HepG2 (cell line): ENCODE data around the gene ZBTB45. TPM values are rescaled to one million over a fixed set of nuclear protein-coding genes. Genes with fewer than 3 reads are reported as not detected.
A peak's percentile ranks its signal among the peaks of the same experiment; 100 is the strongest.

Experiments
- BHLHE40 ChIP-seq: IDR thresholded peaks from 2 replicates; pipeline ENCODE4 v1.6.1; 2011; ENCODE audit warnings: low read length, improper control_type of control experiment
- DR1 ChIP-seq: sonication (generic); formaldehyde crosslinking; IDR thresholded peaks from 2 replicates; pipeline ENCODE4 v1.8.0; 2021; ENCODE audit warnings: mild to moderate bottlenecking, missing genetic modification reagents, inconsistent platforms
- ELK4 ChIP-seq: sonication (generic); formaldehyde crosslinking; IDR thresholded peaks from 2 replicates; pipeline ENCODE4 v1.9.0; 2021; ENCODE audit warnings: missing genetic modification reagents, borderline replicate concordance
- ETV6 ChIP-seq: sonication (generic); formaldehyde crosslinking; conservative IDR thresholded peaks from 2 replicates; pipeline ENCODE4 v1.4.0; 2020; ENCODE audit warnings: missing genetic modification reagents
- EZH2 ChIP-seq: conservative IDR thresholded peaks from 2 replicates; pipeline ENCODE4 v1.6.1; 2012; ENCODE audit warnings: mild to moderate bottlenecking, low read depth, low read length, moderate library complexity
- FOXO4 ChIP-seq: sonication (generic); formaldehyde crosslinking; conservative IDR thresholded peaks from 2 replicates; pipeline ENCODE4 v1.8.1; 2023; ENCODE audit warnings: missing genetic modification reagents
- NONO ChIP-seq, 2 experiments: fragments of 450-650 bp in 1 of 2; sonication (generic) in 1 of 2; formaldehyde crosslinking in 1 of 2; IDR thresholded peaks in 1 of 2; conservative IDR thresholded peaks in 1 of 2; 2 replicates each; pipeline versions ENCODE4 v1.6.1 to v1.8.0; 2017 to 2022; ENCODE audit warnings: mild to moderate bottlenecking in 1 of 2, missing genetic modification reagents in 1 of 2, moderate library complexity in 1 of 2
- RARA ChIP-seq: IDR thresholded peaks from 2 replicates; pipeline ENCODE4 v1.6.1; 2016; ENCODE audit warnings: missing genetic modification reagents, missing compliant biosample characterization
- SAP130 ChIP-seq: IDR thresholded peaks from 2 replicates; pipeline ENCODE4 v1.6.1; 2016; ENCODE audit warnings: low read depth
- TBL1XR1 ChIP-seq: fragments of 150-350 bp; IDR thresholded peaks from 2 replicates; pipeline ENCODE4 v1.6.1; 2014; ENCODE audit warnings: borderline replicate concordance, low read length; ENCODE audit not compliant: partially characterized antibody
- ZBTB8A ChIP-seq: sonication (generic); formaldehyde crosslinking; IDR thresholded peaks from 2 replicates; pipeline ENCODE4 v1.4.0; 2020; ENCODE audit warnings: mild to moderate bottlenecking, low read depth, missing genetic modification reagents, borderline replicate concordance
- ZKSCAN8 ChIP-seq: IDR thresholded peaks from 2 replicates; pipeline ENCODE4 v1.6.1; 2016; ENCODE audit warnings: borderline replicate concordance, missing genetic modification reagents, missing compliant biosample characterization
- ZNF468 ChIP-seq: sonication (generic); formaldehyde crosslinking; IDR thresholded peaks from 2 replicates; pipeline ENCODE4 v1.8.0; 2022; ENCODE audit warnings: mild to moderate bottlenecking, moderate library complexity, missing genetic modification reagents
- ZNF577 ChIP-seq: sonication (generic); formaldehyde crosslinking; IDR thresholded peaks from 2 replicates; pipeline ENCODE4 v1.4.0; 2020; ENCODE audit warnings: mild to moderate bottlenecking, low read depth, missing genetic modification reagents, borderline replicate concordance
- ZNF652 ChIP-seq: IDR thresholded peaks from 2 replicates; pipeline ENCODE4 v1.6.1; 2016; ENCODE audit warnings: low read depth, borderline replicate concordance
- ZNF713 ChIP-seq: sonication (generic); formaldehyde crosslinking; IDR thresholded peaks from 2 replicates; pipeline ENCODE4 v1.4.0; 2020; ENCODE audit warnings: mild to moderate bottlenecking, missing genetic modification reagents
- polyA plus RNA-seq, 8 experiments: library from polyadenylated mRNA; depleted of rRNA in 3 of 8; stranded (reverse) in 7 of 8; unstranded in 1 of 8; fragments of >200 nt; fragmentation: Illumina TruSeq in 4 of 8; extraction: Trizol in 4 of 8; gene quantifications; 2 replicates each; pipeline versions ENCODE4 v1.2.1 to v1.2.3, GENCODE V29; 2011 to 2016; ENCODE audit warnings: low read depth in 4 of 8, missing spikeins in 1 of 8, mixed read lengths in 1 of 8; ENCODE audit not compliant: insufficient read depth in 1 of 8
- total RNA-seq, 5 experiments: library from RNA; depleted of rRNA; stranded (reverse); fragments of >200 nt; fragmentation: Illumina TruSeq; extraction: Trizol; gene quantifications; 2 replicates each; pipeline ENCODE4 v1.2.3, GENCODE V29; 2016; ENCODE audit warnings: low read depth in 1 of 5
- TF ChIP-seq, protein P1 (sequence below): sonication (generic); formaldehyde crosslinking; IDR thresholded peaks from 2 replicates; pipeline ENCODE4 v1.4.0; 2020; ENCODE audit warnings: missing genetic modification reagents, borderline replicate concordance
- TF ChIP-seq, protein P2 (sequence below): sonication (generic); formaldehyde crosslinking; IDR thresholded peaks from 2 replicates; pipeline ENCODE4 v1.5.1; 2020; ENCODE audit warnings: mild to moderate bottlenecking, moderate library complexity, missing genetic modification reagents
- TF ChIP-seq, protein P3 (sequence below): sonication (generic); formaldehyde crosslinking; IDR thresholded peaks from 2 replicates; pipeline ENCODE4 v1.5.0; 2020; ENCODE audit warnings: missing genetic modification reagents

Gene ZBTB45
- total and polyA plus RNA-seq, 2 of the 13 experiments (the other 11 are each of a cell fraction or from before 2014, with no cell fraction given), result 3.0 to 3.7 TPM

GRCh38 chr19:58511353-58512208 lies 8.0 kb downstream of the ZBTB45 start, which contains the start of gene SLC27A5 (continued):
- TF ChIP-seq, protein P1, sequence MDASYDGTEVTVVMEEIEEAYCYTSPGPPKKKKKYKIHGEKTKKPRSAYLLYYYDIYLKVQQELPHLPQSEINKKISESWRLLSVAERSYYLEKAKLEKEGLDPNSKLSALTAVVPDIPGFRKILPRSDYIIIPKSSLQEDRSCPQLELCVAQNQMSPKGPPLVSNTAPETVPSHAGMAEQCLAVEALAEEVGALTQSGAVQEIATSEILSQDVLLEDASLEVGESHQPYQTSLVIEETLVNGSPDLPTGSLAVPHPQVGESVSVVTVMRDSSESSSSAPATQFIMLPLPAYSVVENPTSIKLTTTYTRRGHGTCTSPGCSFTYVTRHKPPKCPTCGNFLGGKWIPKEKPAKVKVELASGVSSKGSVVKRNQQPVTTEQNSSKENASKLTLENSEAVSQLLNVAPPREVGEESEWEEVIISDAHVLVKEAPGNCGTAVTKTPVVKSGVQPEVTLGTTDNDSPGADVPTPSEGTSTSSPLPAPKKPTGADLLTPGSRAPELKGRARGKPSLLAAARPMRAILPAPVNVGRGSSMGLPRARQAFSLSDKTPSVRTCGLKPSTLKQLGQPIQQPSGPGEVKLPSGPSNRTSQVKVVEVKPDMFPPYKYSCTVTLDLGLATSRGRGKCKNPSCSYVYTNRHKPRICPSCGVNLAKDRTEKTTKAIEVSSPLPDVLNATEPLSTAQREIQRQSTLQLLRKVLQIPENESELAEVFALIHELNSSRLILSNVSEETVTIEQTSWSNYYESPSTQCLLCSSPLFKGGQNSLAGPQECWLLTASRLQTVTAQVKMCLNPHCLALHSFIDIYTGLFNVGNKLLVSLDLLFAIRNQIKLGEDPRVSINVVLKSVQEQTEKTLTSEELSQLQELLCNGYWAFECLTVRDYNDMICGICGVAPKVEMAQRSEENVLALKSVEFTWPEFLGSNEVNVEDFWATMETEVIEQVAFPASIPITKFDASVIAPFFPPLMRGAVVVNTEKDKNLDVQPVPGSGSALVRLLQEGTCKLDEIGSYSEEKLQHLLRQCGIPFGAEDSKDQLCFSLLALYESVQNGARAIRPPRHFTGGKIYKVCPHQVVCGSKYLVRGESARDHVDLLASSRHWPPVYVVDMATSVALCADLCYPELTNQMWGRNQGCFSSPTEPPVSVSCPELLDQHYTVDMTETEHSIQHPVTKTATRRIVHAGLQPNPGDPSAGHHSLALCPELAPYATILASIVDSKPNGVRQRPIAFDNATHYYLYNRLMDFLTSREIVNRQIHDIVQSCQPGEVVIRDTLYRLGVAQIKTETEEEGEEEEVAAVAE (CRISPR knock-in tag), result no peak
- TF ChIP-seq ZNF468 (CRISPR knock-in tag) (no peak), ZNF577 (CRISPR knock-in tag) (no peak), EZH2 (no peak), ZKSCAN8 (CRISPR knock-in tag) (no peak), FOXO4 (CRISPR knock-in tag) (no peak), NONO (IDR thresholded peaks at IDR 0.05) (no peak), NONO (CRISPR knock-in tag; conservative IDR thresholded peaks at IDR 0.05) (peak; percentile 39; the same call in 1 of the 2 replicates), ZNF713 (no peak), ZNF652 (peak; percentile 90), SAP130 (peak; percentile 83), ELK4 (CRISPR knock-in tag) (no peak), BHLHE40 (no peak), ETV6 (CRISPR knock-in tag) (no peak), ZBTB8A (CRISPR knock-in tag) (no peak), RARA (CRISPR knock-in tag) (peak; percentile 89), DR1 (CRISPR knock-in tag) (peak; percentile 65; the same call in 1 of the 2 replicates), TBL1XR1 (peak; percentile 6)
- TF ChIP-seq, protein P2, sequence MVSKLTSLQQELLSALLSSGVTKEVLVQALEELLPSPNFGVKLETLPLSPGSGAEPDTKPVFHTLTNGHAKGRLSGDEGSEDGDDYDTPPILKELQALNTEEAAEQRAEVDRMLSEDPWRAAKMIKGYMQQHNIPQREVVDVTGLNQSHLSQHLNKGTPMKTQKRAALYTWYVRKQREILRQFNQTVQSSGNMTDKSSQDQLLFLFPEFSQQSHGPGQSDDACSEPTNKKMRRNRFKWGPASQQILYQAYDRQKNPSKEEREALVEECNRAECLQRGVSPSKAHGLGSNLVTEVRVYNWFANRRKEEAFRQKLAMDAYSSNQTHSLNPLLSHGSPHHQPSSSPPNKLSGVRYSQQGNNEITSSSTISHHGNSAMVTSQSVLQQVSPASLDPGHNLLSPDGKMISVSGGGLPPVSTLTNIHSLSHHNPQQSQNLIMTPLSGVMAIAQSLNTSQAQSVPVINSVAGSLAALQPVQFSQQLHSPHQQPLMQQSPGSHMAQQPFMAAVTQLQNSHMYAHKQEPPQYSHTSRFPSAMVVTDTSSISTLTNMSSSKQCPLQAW (CRISPR knock-in tag), result no peak
- TF ChIP-seq, protein P3, sequence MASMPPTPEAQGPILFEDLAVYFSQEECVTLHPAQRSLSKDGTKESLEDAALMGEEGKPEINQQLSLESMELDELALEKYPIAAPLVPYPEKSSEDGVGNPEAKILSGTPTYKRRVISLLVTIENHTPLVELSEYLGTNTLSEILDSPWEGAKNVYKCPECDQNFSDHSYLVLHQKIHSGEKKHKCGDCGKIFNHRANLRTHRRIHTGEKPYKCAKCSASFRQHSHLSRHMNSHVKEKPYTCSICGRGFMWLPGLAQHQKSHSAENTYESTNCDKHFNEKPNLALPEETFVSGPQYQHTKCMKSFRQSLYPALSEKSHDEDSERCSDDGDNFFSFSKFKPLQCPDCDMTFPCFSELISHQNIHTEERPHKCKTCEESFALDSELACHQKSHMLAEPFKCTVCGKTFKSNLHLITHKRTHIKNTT (CRISPR knock-in tag), result no peak
